Progenitor cell of endocrine pancreas (in vitro differentiated cells): ENCODE results near the gene PALLD. TPM values are rescaled to one million over a fixed set of nuclear protein-coding genes. Genes with fewer than 3 reads are reported as not detected.

ENCODE experiments used
- DNase-seq: peaks from one replicate; pipeline ENCODE4 v3.0.0; 2021; ENCODE audit warnings: low spot score; ENCODE audit not compliant: unreplicated experiment
- H3K27ac Mint-ChIP-seq: 2 replicates; pipeline ENCODE4 v1.8.0; 2021; ENCODE audit warnings: mild to moderate bottlenecking, moderate library complexity, mixed read lengths
- H3K27me3 Mint-ChIP-seq: 2 replicates; pipeline ENCODE4 v1.8.0; 2021; ENCODE audit warnings: mixed read lengths
- H3K36me3 Mint-ChIP-seq: 2 replicates; pipeline ENCODE4 v1.8.0; 2022; ENCODE audit warnings: mixed read lengths; ENCODE audit not compliant: insufficient read depth
- H3K4me1 Mint-ChIP-seq: 2 replicates; pipeline ENCODE4 v1.8.0; 2021; ENCODE audit warnings: low read depth, mixed read lengths
- H3K4me3 Mint-ChIP-seq: 2 replicates; pipeline ENCODE4 v1.8.0; 2021; ENCODE audit warnings: low read depth, mild to moderate bottlenecking, moderate library complexity, mixed read lengths
- H3K9me3 Mint-ChIP-seq: 2 replicates; pipeline ENCODE4 v1.8.0; 2021; ENCODE audit warnings: low read depth, mixed read lengths
- CTCF ChIP-seq: fragments of 200-600 bp; sonication (generic); IDR thresholded peaks from one replicate; pipeline ENCODE4 v1.5.0; 2021; ENCODE audit warnings: antibody characterized with exemption, mild to moderate bottlenecking; ENCODE audit not compliant: unreplicated experiment
- total RNA-seq: library from RNA; stranded (reverse); gene quantifications from 2 replicates; pipeline ENCODE4 v1.2.1, GENCODE V29; 2021

The PALLD gene
- total RNA-seq, 1 donor from 2014 or later: 43.2 TPM

DNA sequence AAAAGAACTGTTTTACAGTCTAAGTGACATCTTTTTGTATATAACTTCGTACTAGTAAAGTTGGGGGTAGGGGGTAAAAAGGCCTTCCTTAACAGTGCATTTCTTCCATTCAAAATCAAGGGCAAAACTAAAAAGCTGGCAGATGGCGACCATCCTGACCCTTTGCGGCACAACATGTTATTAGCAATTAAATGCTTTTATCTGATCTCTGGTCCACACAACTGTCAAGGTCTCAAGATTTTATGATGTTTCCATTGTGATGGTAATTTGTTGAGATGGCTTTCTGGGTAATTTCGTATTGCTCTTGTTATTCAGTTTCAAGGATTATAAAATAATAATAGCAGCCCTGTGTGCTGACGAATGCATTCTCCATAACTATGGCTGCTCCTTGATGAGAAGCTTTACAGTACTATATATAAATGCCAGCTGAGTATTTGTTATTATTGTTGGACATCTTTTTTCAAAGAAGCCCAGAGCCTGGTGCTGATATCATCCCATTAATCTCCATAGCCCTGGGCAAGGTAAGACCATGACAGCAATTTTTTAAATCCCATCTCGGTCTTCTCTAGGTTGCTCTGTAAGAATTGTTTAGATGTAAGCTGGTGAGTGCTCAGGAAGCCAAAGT lies 423.7 kb downstream of the PALLD start:
- no peak for DNase-seq
- Mint-ChIP-seq H3K4me3 (no peak overlapping the region), H3K4me1 (peaks cover 1% of the 10 kb centered on the region), H3K27ac (peak overlapping the region; percentile 16), H3K9me3 (no peaks in the 10 kb centered on the region), H3K36me3 (peaks cover 16% of the 10 kb centered on the region), H3K27me3 (no peaks in the 10 kb centered on the region)
- TF ChIP-seq CTCF: no peak

- Mint-ChIP-seq H3K36me3 (peaks cover 22% of the 10 kb centered on the region), H3K9me3 (no peaks in the 10 kb centered on the region), H3K27me3 (no peaks in the 10 kb centered on the region), H3K4me3 (no peak overlapping the region), H3K27ac (peak overlapping the region; percentile 31), H3K4me1 (peaks cover 1% of the 10 kb centered on the region)
- DNase-seq: peak; percentile 27
- TF ChIP-seq CTCF: peak; percentile 81
Measured at GRCh38 chr4:168923526-168924194, 426.8 kb downstream of the PALLD start.

DNA sequence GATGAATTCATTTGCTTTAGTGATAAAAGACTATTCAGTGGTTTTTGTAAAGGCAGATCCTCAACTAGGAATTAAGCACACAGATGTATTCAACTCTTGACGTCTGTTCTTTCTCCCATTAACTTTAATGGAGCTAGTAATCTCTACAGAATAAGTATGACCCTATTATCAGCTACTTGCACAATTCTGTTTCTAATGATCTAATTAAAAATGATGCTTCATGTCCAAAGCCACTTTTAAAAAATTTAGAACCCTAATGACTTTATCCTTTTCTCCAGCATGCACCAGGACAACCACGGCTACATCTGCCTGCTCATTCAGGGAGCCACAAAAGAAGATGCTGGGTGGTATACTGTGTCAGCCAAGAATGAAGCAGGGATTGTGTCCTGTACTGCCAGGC lies 427.8 kb downstream of the PALLD start:
- no peak overlapping the region for H3K4me3 Mint-ChIP-seq
- TF ChIP-seq CTCF: no peak
- no peaks in the 10 kb centered on the region for H3K9me3 Mint-ChIP-seq
- peaks cover 1% of the 10 kb centered on the region for H3K4me1 Mint-ChIP-seq
- DNase-seq: no peak
- H3K27ac Mint-ChIP-seq: no peak overlapping the region
- H3K27me3 Mint-ChIP-seq: no peaks in the 10 kb centered on the region
- H3K36me3 Mint-ChIP-seq: peaks cover 25% of the 10 kb centered on the region

DNA sequence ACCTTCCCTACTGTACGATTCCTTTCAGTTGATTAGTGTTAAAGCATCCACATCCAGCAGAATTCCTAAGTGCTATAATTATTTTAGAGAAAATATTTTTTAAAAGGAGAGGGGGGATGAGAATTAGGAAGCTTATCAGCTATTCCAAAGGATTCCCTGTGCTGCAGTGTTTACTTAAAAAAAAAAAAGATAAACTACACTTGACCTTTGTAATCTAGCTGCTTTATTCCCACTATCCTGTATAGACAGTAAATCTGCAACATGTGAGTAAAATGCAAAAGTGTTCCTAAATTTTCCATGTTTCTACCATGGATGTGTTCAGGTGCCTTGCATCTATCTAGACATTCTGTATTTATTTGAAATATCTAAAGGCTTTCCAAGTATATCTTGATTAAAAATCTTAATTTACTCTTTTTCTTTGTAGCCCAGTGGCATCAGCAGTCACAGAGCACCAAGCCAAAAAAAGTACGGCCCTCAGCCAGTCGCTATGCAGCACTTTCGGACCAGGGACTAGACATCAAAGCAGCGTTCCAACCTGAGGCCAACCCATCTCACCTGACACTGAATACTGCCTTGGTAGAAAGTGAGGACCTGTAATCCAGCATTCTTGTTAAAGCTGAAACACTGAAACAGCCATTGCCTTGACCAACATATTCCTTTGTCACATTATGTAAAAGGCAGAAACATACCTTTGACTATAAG lies 429.1 kb downstream of the PALLD start:
- Mint-ChIP-seq H3K27me3 (no peaks in the 10 kb centered on the region), H3K27ac (no peak overlapping the region), H3K36me3 (peaks cover 30% of the 10 kb centered on the region), H3K9me3 (no peaks in the 10 kb centered on the region), H3K4me1 (peaks cover 1% of the 10 kb centered on the region), H3K4me3 (no peak overlapping the region)
- no peak for DNase-seq
- TF ChIP-seq CTCF: no peak

GRCh38 chr4:168928346-168928745 lies 431.5 kb downstream of the PALLD start:
- TF ChIP-seq CTCF: no peak
- Mint-ChIP-seq H3K9me3 (peaks cover 16% of the 10 kb centered on the region), H3K4me1 (peaks cover 1% of the 10 kb centered on the region), H3K36me3 (peaks cover 39% of the 10 kb centered on the region), H3K27me3 (no peaks in the 10 kb centered on the region), H3K4me3 (no peak overlapping the region), H3K27ac (no peak overlapping the region)
- no peak for DNase-seq
